Adrenal gland (tissue), 12 donors: ENCODE results near the gene PLCE1. TPM values are rescaled to one million over a fixed set of nuclear protein-coding genes. Genes with fewer than 3 reads are reported as not detected.
"Not testable (repeated sequence)": the region's sequence is repeated elsewhere in the genome, so short reads cannot be mapped to it uniquely, and the experiment has no call there.

Experiments used
- DNase-seq, 7 donors: peaks; one replicate each; pipeline ENCODE4 v3.0.0-alpha.2; 2019 to 2020
- H3K27ac ChIP-seq, 5 donors: fragments of 200-600 bp; sonication (generic) in 4 of 5; 1 replicate in 3 of 5; 2 replicates in 2 of 5; pipeline versions ENCODE4 v1.5.1 to v1.8.0; 2016 to 2020; ENCODE audit warnings: mild to moderate bottlenecking in 1 of 5
- H3K27me3 ChIP-seq: fragments of 200-600 bp; 2 replicates; pipeline ENCODE4 v1.8.0; 2021
- H3K36me3 ChIP-seq, 2 donors: fragments of 200-600 bp; replicated peaks in 1 of 2; 1 replicate in 1 of 2; 2 replicates in 1 of 2; pipeline versions ENCODE4 v1.5.1 to v1.8.0; 2018 to 2022
- H3K4me1 ChIP-seq, 2 donors: fragments of 200-600 bp; replicated peaks in 1 of 2; 1 replicate in 1 of 2; 2 replicates in 1 of 2; pipeline versions ENCODE4 v1.5.1 to v1.8.0; 2018 to 2021
- H3K4me3 ChIP-seq, 4 donors: fragments of 200-600 bp; sonication (generic) in 3 of 4; one replicate each; pipeline ENCODE4 v1.5.1; 2016 to 2018
- H3K9me3 ChIP-seq, 3 donors: fragments of 200-600 bp; sonication (generic) in 1 of 3; replicated peaks in 1 of 3; 1 replicate in 2 of 3; 2 replicates in 1 of 3; pipeline versions ENCODE4 v1.5.1 to v1.8.0; 2016 to 2021
- POLR2A ChIP-seq, 2 donors: fragments of 450-650 bp; IDR thresholded peaks; one replicate each; pipeline ENCODE4 v1.6.1; 2017; ENCODE audit warnings: antibody characterized with exemption in 2 of 2, mild to moderate bottlenecking in 2 of 2, moderate library complexity in 1 of 2
- WGBS, 4 donors: extraction: QIAGEN DNeasy Blood & Tissue Kit in 2 of 4; methylation state at CpG; one replicate each; pipeline versions ENCODE4 v1.1.5 to v1.1.7; 2013 to 2017; 5-methylcytosine and 5-hydroxymethylcytosine counted together
- intact Hi-C, 2 donors: fragments of 100-400 bp; cut with DNase I; formaldehyde crosslinking; loops; one replicate each; pipeline versions ENCODE4 v1.14.1 to v1.15.0; 2022 to 2023
- polyA plus RNA-seq, 3 donors: library from polyadenylated mRNA; stranded (reverse); fragments of 200-250 nt in 2 of 3; fragments of 350-450 nt in 1 of 3; fragmentation: Illumina TruSeq in 1 of 3; extraction: RNeasy Lipid Tissue Mini Kit (QIAGEN cat#74804) in 1 of 3; gene quantifications; one replicate each; pipeline ENCODE4 v1.2.3, GENCODE V29; 2013 to 2014
- total RNA-seq, 9 donors: library from RNA; depleted of rRNA in 4 of 9; stranded (reverse); fragments of >200 nt in 4 of 9; fragments of 120-200 nt in 1 of 9; fragmentation: NEBNext Ultra II Directional in 1 of 9; extraction: Animal tissue kit (Norgen Biotek cat#: 25700) in 1 of 9; gene quantifications; one replicate each; pipeline versions ENCODE4 v1.1.0 to v1.2.4, GENCODE V29; 2013 to 2023
- TF ChIP-seq, protein P1 (sequence below), 6 experiments: fragments of 450-650 bp in 4 of 6; fragments of 200-600 bp in 2 of 6; sonication (generic) in 1 of 6; IDR thresholded peaks; 1 replicate in 5 of 6; 2 replicates in 1 of 6; pipeline versions ENCODE4 v1.5.1 to v1.8.0; 2016 to 2021; ENCODE audit warnings: antibody characterized with exemption in 6 of 6, mild to moderate bottlenecking in 2 of 6, moderate library complexity in 1 of 6
- donor health status: healthy with polysubstance abuse.
- donor health status: Bipolar disorder and iron deficiency.
- donor health status: DM: yes; HTN: yes; CAD: no.
- donor health status: DM: no; HTN: no; CAD: no.
- donor health status: DM: no; HTN: no; CAD: no.
- donor health status: DM: yes; HTN: yes; CAD: no.

The PLCE1 gene
- total and polyA plus RNA-seq, 12 donors, result 0.94 to 4.8 (median 2.0) TPM

GRCh38 chr10:93951905-93952304, 41.8 kb upstream of the PLCE1 start:
- Histone ChIP-seq H3K27ac (no peak overlapping the region), H3K27me3 (no peaks in the 10 kb centered on the region), H3K4me1 (no peaks in the 10 kb centered on the region), H3K36me3 (no peaks in the 10 kb centered on the region), H3K4me3 (no peak overlapping the region), H3K9me3 (no peaks in the 10 kb centered on the region)
- 82 to 88% (median 84%) methylated on average over 2 of the region's 2 CpGs for WGBS, 4 donors
- TF ChIP-seq POLR2A (IDR thresholded peaks at IDR 0.05), result no peak
- TF ChIP-seq, protein P1, sequence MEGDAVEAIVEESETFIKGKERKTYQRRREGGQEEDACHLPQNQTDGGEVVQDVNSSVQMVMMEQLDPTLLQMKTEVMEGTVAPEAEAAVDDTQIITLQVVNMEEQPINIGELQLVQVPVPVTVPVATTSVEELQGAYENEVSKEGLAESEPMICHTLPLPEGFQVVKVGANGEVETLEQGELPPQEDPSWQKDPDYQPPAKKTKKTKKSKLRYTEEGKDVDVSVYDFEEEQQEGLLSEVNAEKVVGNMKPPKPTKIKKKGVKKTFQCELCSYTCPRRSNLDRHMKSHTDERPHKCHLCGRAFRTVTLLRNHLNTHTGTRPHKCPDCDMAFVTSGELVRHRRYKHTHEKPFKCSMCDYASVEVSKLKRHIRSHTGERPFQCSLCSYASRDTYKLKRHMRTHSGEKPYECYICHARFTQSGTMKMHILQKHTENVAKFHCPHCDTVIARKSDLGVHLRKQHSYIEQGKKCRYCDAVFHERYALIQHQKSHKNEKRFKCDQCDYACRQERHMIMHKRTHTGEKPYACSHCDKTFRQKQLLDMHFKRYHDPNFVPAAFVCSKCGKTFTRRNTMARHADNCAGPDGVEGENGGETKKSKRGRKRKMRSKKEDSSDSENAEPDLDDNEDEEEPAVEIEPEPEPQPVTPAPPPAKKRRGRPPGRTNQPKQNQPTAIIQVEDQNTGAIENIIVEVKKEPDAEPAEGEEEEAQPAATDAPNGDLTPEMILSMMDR (IDR thresholded peaks at IDR 0.05), result no peak
- DNase-seq, result no peak
- intact Hi-C loops, result no loop called here

DNA sequence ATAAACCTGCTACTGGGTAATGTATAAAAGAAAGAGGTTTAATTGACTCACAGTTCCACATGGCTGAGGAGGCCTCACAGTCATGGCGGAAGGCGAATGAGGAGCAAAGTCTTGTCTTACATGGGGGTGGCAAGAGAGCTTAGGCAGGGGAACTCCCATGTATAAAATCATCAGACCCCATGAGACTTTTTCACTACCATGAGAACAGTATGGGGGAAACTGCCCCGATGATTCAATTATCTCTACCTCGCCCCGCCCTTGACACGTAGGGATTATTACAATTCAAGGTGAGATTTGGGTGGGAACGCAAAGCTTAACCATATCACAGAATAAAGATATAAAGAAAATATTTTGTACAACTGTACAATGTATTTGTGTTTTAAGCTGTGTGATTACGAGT, 39.4 kb upstream of the PLCE1 start:
- Histone ChIP-seq H3K27ac (no peak overlapping the region), H3K27me3 (no peaks in the 10 kb centered on the region), H3K9me3 (no peaks in the 10 kb centered on the region), H3K4me1 (no peaks in the 10 kb centered on the region), H3K4me3 (no peak overlapping the region), H3K36me3 (no peaks in the 10 kb centered on the region)
- no peak for DNase-seq
- 94 to 95% (median 95%) methylated on average over 8 of the region's 8 CpGs for WGBS, 4 donors
- intact Hi-C loops, result no loop called here
- TF ChIP-seq POLR2A (IDR thresholded peaks at IDR 0.05), result no peak
- TF ChIP-seq, protein P1 (IDR thresholded peaks at IDR 0.05), result no peak

DNA sequence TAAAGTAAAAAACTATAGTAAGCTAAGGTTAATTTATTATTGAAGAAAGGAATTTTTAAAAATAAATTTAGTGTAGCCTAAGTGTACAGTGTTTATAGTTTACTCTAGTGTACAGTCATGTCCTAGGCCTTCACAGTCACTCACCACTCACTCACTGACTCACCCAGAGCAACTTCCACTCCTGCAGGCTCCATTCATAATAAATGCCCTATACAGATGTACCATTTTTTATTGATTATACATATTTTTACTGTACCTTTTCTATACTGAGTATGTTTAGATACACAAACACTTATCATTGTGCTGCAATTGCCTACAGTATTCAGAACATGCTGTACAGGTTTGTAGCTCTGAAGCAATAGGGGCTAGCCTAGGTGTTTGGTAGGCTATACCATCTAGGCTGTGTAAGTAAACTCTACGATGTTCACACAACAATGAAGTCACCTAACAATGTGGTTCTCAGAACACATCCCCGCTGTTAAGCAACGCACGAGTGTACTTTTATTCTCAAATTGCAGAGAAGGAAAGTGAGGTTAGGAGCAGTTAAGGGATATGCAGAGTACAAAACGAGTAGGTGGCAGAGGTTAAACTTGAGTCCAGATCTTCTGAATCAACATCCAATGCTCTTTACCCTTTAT, 38.9 kb upstream of the PLCE1 start:
- H3K27ac ChIP-seq, result no peak overlapping the region
- WGBS, 4 donors, result 88 to 93% (median 91%) methylated on average over 5 of the region's 5 CpGs
- intact Hi-C loops, result no loop called here
- TF ChIP-seq, protein P1 (IDR thresholded peaks at IDR 0.05), result no peak
- TF ChIP-seq POLR2A (IDR thresholded peaks at IDR 0.05), result no peak
- H3K36me3 ChIP-seq, result no peaks in the 10 kb centered on the region
- H3K4me1 ChIP-seq, result no peaks in the 10 kb centered on the region
- no peaks in the 10 kb centered on the region for H3K9me3 ChIP-seq
- H3K4me3 ChIP-seq, result no peak overlapping the region
- H3K27me3 ChIP-seq, result no peaks in the 10 kb centered on the region
- no peak for DNase-seq

GRCh38 chr10:93958834-93959233, 34.9 kb upstream of the PLCE1 start:
- H3K36me3 ChIP-seq, result no peaks in the 10 kb centered on the region
- H3K4me1 ChIP-seq, result no peaks in the 10 kb centered on the region
- intact Hi-C loops, result no loop called here
- no peak overlapping the region for H3K27ac ChIP-seq
- no peak overlapping the region for H3K4me3 ChIP-seq
- TF ChIP-seq POLR2A (IDR thresholded peaks at IDR 0.05), result no peak
- TF ChIP-seq, protein P1 (IDR thresholded peaks at IDR 0.05), result no peak
- 90 to 96% (median 91%) methylated on average over 5 to 6 of the region's 6 CpGs for WGBS, 4 donors
- H3K9me3 ChIP-seq, result no peaks in the 10 kb centered on the region
- no peak for DNase-seq
- H3K27me3 ChIP-seq, result no peaks in the 10 kb centered on the region

- H3K4me1 ChIP-seq, H3K27me3 ChIP-seq, H3K36me3 ChIP-seq, H3K9me3 ChIP-seq, DNase-seq, H3K27ac ChIP-seq, H3K4me3 ChIP-seq, intact Hi-C loops: not testable (repeated sequence)
- WGBS, 4 donors, result 95 to 97% (median 96%) methylated on average over 7 of the region's 7 CpGs
Measured at GRCh38 chr10:93960988-93961387, 32.7 kb upstream of the PLCE1 start.
